Raji (cell line): ENCODE data around the gene TM7SF3.

ENCODE experiments used
- POLR2A ChIP-seq: IDR thresholded peaks from 2 replicates; pipeline ENCODE4 v1.6.1; 2011; ENCODE audit warnings: low read depth, low read length, control low read depth; ENCODE audit not compliant: insufficient read depth

Gene TM7SF3, protein sequence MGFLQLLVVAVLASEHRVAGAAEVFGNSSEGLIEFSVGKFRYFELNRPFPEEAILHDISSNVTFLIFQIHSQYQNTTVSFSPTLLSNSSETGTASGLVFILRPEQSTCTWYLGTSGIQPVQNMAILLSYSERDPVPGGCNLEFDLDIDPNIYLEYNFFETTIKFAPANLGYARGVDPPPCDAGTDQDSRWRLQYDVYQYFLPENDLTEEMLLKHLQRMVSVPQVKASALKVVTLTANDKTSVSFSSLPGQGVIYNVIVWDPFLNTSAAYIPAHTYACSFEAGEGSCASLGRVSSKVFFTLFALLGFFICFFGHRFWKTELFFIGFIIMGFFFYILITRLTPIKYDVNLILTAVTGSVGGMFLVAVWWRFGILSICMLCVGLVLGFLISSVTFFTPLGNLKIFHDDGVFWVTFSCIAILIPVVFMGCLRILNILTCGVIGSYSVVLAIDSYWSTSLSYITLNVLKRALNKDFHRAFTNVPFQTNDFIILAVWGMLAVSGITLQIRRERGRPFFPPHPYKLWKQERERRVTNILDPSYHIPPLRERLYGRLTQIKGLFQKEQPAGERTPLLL

DNA sequence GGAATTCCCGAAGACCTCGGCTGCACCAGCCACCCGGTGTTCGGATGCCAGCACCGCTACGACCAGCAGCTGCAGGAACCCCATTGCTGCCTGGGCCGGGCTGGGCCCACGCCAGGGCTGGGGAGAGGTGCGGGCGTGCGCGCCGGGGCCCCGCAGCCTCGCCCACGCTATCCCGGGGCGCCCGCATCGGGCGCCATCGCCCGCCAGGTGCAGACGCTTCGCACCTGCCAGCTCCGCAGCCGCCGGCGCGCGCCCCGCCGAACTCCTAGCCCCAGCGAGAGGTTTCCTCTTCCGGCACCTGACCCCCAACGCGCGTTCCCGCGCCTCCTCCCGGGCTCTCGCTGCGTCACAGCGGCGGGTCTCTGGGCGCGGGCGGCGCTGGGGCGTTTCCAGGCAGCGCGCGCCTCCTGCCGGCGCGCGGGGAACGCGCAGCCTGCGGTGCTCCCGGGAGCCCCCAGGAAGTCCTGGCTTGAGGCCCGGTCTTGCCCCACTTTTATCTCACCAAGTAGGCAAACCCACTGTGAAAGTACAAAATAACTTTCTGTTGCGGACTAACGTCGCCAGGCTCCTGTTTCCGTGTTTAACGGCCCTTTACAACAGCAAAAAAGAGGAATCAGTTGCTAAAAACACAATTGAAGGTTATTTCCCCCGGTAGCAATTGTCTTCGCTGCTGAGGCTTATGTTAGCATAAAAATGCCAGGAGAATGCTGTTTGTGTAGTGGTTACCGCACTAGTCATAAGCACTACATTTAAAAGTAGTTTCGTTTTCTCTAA lies at the start of gene TM7SF3:
Gene TM7SF3 (minus strand): TSS at position 300 of the 774 bp plus-strand sequence. CDS start 216 bp downstream, at position 84.
- TF ChIP-seq POLR2A: peak; percentile 81

DNA sequence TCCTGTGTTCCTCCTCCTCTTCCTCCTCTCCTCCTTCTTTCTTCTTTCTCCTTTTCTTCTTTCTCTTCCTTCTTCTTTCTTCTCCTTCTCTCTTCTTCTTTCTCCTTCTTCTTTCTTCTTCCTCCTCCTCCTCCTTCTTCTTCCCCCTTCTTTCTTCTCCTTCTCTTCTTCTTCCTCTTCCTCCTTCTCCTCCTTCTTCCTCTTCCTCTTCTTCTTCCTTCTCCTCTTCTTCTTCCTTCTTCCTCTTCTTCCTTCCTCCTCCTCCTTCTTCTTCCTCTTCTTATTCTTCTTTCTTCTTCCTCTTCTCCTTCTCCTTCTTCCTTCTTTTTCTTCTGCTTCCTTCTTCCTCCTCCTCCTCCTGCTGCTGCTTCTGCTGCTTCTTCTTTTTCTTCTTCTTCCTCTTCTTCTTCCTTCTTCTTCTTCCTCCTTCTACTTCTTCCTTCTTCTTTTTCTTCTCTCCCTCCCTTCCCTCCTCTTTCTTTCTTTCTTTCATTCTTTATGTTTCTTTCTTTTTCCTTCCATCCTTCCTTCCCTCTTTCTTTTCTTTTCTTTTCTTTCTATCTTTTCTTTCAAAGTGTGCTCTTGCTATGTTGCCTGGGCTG lies 49.2 kb upstream of the TM7SF3 start:
- no peak for TF ChIP-seq POLR2A

DNA sequence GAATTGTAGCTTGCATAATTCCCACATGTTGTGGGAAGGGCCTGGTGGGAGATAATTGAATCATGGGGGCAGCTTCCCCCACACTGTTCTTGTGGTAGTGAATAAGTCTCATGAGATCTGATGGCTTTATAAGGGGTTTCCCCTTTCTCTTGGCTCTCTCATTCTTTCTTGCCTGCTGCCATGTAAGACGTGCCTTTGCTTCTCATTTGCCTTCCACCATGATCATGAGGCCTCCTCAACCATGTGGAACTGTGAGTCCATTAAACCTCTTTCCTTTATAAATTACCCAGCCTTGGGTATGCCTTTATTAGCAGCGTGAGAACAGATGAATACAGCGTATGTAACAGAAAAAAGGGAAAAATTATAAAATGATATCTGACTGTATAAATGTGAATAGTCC lies 47.1 kb upstream of the TM7SF3 start:
- no peak for TF ChIP-seq POLR2A

DNA sequence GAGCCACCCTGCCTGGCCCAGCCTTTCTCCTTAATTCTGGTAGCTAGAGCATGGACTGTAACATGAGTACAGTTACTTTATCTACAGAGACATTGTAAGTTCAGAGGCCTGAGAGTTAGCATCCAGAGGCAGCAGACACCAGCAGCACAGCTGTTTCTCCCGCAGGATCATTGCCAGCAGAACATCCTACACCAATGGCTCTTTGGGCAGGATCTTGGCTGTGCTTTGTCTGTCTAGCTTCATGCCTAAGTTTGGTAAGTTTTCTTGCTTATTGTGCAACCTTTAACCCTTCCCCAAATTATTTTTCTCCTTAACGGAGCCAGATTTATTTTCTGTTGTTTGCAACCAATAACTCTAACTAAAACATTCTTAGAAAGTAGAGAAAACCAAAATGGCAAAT lies 46.6 kb upstream of the TM7SF3 start:
- no peak for TF ChIP-seq POLR2A

DNA sequence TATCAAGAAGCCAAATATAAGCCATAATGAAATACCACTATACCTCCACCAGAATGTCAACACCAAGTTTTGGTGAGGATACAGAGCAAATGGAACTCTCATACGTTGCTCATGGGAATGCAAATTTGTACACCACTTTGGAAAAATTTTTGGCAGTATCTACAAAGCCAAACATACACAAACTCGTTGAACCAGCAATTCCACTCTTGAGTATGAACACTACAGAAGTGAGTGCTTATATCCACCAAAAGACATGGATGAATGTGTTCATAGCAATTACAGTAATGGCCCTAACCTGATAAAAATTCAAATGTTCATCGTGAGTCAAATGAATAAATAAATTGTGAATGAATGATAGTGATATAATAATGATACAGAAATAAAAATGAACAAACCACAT lies 43.4 kb upstream of the TM7SF3 start:
- no peak for TF ChIP-seq POLR2A

DNA sequence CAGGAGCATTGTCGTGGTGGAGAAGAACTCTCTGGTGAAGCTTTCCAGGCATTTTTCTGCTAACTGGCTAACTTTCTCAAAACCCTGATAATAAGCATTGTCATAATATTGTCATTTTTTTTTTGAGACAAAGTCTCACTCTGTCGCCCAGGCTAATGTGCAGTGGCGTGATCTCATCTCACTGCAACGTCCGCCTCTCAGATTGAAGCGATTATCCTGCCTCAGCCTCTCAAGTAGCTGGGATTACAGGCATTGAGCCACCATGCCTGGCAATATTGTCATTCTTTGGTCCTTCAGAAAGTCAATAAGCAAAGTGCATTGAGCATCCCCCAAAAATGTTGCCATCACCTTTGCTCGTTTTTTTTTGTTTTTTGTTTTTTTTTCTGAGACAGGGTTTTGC lies 41.8 kb upstream of the TM7SF3 start:
- no peak for TF ChIP-seq POLR2A

DNA sequence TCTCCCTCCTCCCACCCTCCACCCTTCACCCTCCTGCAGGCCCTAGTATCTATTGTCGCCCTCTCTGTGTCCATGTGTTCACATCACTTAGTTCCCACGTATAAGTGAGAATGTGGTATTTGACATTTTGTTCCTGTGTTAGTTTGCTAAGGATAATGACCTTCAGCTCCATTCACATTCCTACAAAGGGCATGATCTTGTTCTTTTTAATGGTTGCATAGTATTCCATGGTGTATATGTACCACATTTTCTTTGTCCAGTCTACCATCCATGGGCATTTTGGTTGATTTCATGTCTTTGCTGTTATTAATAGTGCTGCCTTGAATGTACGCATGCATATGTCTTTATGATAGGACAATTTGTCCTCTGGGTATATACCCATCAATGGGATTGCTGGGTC lies 38.6 kb upstream of the TM7SF3 start:
- no peak for TF ChIP-seq POLR2A

DNA sequence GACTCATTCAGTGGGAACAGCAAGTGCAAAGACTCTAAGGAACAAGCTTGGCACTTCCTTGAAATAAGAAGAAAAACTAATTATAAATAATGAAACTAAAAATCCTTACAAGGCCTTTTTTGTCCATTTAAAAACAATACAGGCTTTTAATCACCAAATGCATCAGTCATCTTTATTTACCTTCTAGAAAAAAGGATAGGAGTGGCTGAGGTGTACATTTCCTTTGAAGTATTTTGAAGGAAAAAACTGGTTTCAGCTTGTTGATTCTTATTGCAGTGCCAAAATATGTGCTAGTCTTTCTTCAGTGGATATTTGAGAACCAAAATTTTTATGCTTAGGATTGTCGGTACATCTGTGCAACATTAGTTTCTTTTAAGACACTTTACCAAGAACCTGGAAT lies 38.0 kb upstream of the TM7SF3 start:
- TF ChIP-seq POLR2A: no peak

DNA sequence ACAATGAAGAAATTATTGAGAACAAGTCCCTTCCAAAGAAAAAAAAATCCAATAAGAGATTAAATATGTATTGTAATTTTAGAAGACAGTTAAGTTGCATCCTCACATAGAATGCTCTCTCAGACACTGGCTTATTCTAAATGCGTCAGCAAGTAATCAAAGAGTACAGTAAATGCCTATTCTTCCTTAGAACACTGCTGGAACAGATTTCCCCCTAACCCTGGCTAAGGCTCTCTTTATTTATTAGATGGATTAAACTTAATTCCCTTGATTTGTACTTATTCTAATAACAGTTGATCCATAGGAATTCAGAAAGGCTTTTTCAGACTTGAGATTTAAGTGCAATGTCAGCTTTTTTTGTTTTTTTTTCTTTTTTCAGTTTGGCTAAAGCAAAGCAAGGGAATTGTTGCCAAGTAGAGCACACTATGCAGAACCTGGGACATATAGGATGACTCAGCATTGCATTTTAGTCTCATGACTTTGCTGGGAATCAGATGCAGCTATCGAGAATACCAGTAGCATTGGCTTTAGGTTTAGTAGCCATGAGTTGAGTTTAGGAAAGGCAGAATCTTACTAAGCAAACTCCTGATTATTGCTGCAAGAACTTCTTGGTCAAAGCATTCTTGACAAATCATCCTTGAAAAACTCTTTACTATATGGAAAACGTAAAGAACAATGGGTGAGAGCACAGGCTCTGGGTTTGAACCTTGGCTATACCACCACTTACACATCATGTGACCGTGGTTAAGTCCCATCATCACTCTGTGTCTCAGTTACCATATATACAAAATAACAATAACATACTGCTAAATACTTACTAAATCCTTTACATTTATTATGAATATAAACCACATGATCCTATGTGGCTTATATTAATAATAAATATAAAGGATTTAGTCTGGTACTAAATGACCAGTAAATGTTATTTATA lies 34.9 kb upstream of the TM7SF3 start:
- no peak for TF ChIP-seq POLR2A

DNA sequence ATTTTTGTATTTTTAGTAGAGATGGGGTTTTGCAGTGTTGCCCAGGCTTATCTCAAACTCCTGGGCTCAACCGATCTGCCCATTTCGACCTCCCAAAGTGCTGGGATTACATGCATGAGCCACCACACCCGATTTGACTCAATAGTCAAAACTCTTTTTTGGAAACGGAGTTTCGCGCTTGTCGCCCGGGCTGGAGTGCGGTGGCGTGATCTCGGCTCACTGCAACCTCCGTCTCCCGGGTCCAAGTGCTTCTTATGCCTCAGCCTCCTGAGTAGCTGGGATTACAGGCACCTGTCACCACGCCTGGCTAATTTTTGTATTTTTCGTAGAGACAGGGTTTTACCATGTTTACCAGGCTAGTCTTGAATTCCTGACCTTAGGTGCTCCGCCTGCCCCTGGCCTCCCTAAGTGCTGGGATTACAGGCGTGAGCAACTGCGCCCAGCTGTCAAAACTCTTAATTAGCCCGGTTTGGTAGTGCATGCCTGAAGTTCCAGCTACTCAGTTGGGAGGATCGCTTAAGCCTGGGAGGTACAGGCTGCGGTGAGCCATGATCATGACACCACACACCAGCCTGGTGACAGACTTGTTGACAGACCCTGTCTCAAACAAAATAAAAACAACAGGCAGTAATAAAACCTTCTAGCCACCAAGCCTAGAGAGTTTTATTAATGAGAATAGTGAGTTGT lies 20.6 kb upstream of the TM7SF3 start:
- no peak for TF ChIP-seq POLR2A

DNA sequence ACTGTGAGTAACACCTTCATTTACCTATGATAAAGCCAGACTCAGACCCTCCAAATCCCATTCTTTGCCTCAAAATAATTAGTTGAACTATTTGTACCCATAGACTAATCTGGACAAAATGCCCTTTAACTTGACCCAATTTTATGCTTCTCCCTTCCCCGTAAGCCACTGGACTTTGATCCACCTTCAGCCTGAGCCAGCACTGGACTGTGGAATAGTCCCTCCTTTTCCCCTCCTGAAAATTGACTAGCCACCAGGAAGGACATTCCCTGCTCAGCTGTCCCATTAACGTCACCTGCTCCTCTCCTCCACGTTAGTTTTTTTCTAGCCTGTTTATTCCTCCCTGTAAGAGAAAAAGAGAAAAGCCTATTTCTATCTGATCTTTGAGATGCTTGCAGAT lies 18.5 kb upstream of the TM7SF3 start:
- no peak for TF ChIP-seq POLR2A

DNA sequence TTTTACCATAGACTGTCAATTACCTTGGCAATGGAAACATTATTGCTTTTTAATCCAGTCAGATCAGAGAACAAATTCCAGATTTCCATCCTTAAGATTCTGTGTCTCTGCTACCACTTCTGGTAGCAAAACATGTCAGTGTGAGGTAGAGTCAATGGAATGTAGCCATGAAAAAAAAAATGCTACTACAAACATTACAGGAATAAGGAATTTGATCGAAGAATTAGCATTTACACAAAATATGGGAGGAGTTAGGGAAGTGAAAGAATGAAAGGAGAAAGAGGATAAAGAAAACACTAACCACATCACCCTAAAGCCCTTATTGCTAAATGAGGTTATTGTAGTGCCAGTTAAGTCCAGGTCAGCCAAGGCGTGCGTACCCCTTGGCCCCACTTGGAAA lies 17.3 kb upstream of the TM7SF3 start:
- TF ChIP-seq POLR2A: no peak

DNA sequence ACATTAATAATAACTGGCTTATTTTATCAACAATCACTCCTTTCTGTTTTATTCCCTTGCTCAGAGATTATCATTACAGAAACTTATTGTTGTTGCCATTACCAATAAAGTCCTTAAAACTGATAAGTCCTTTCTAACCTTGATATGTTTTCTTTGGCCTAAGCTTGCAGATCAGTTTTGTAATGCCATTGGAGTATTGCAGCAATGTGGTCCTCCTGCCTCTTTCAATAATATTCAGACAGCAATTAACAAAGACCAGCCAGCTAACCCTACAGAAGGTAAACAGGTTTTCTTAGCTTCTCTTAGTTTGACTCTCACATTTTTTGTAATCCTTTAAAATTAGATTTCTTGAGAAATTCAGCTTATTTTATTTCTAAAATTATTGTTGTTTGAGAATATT lies 12.1 kb upstream of the TM7SF3 start:
- TF ChIP-seq POLR2A: no peak

DNA sequence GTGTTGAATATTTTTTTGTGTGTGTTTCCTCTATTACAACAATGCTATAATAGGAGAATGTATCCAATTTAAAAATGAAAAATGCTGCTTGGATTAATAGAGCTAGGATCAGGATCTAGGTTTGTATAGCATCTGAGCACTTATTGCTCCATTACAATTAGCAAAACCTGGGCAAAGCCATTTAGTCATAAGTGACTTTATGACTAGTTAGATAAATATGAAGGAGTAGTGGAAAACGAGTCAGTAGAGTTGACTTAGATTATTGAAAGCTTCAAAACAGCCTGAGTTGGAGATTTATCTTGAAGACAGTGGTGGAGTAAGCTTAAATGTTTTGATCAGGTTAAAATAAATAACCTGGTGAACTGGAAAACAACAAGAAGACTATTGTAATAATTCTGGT lies 10.9 kb upstream of the TM7SF3 start:
- no peak for TF ChIP-seq POLR2A

DNA sequence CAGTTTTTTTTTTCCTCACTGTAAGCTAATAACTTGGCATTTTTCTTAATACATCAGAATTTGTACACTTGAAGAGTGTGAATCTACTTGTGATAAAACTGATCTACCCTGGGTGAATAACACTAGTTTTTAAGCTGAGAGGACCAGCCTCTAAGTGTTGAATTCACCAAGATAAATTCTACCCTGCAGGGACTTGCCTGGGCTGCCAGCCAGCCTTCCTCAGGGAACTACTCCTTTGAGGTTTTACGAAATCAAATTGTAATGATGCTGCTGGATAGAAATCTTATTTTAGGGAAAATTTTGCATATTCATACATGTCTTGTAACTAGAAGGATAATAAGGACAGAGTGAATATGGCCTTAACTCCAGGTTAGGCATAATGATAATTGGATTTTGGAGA lies 10.1 kb upstream of the TM7SF3 start:
- no peak for TF ChIP-seq POLR2A

DNA sequence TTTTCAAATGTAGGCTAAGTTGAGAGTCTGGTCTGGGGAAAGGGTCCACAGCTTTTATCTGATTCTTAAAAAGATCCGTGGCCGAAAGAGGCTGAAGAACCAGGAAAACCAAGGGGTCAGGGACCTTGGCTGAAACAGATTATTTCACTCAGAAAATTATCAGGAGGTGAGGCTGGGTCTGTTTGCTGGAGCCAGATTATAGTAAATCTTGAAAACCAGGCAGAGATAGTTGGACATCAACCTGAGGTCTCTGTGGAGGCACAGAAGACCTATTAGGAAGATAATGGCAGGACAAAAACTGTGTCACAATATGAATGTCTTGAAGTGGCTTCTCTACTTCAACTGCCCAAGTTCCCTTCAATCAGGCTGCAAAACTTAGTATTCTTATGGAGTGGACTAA lies 6.6 kb upstream of the TM7SF3 start:
- no peak for TF ChIP-seq POLR2A
